HCT116 (cell line): ENCODE results near the gene RTN1.

ENCODE experiments used
- CTCF ChIP-seq, 3 experiments: fragments of 200-600 bp in 1 of 3; sonication (generic) in 1 of 3; IDR thresholded peaks in 2 of 3; conservative IDR thresholded peaks in 1 of 3; 2 replicates each; pipeline ENCODE4 v1.5.1; 2012 to 2017; ENCODE audit warnings: low read depth in 2 of 3, low read length in 2 of 3, antibody characterized with exemption in 1 of 3, borderline replicate concordance in 1 of 3, control low read depth in 1 of 3, mild to moderate bottlenecking in 1 of 3, mixed read lengths in 1 of 3, mixed run types in 1 of 3, moderate library complexity in 1 of 3; ENCODE audit not compliant: insufficient read depth in 1 of 3
- EGR1 ChIP-seq: IDR thresholded peaks from 2 replicates; pipeline ENCODE4 v1.6.1; 2012; ENCODE audit warnings: low read depth
- EZH2 ChIP-seq: fragments of 200-600 bp; sonication (generic); IDR thresholded peaks from 2 replicates; pipeline ENCODE4 v1.6.1; 2017; ENCODE audit warnings: antibody characterized with exemption, mixed run types
- POLR2A ChIP-seq: IDR thresholded peaks from 2 replicates; pipeline ENCODE4 v1.7.0; 2011; ENCODE audit warnings: borderline replicate concordance; ENCODE audit not compliant: insufficient read depth, insufficient read length; ENCODE audit errors: extremely low read depth
- POLR2AphosphoS5 ChIP-seq: IDR thresholded peaks from 2 replicates; pipeline ENCODE4 v1.6.1; 2011; ENCODE audit warnings: mild to moderate bottlenecking, low read depth, low read length, moderate library complexity
- SIN3A ChIP-seq: IDR thresholded peaks from 2 replicates; pipeline ENCODE4 v1.6.1; 2012; ENCODE audit warnings: low read depth
- SP1 ChIP-seq: IDR thresholded peaks from 2 replicates; pipeline ENCODE4 v1.6.1; 2012; ENCODE audit warnings: low read depth
- SRF ChIP-seq: IDR thresholded peaks from 2 replicates; pipeline ENCODE4 v1.6.1; 2012; ENCODE audit warnings: low read depth
- TCF7L2 ChIP-seq: IDR thresholded peaks from 2 replicates; pipeline ENCODE4 v1.7.0; 2011; ENCODE audit warnings: borderline replicate concordance, inconsistent platforms; ENCODE audit not compliant: insufficient read depth, insufficient read length; ENCODE audit errors: extremely low read depth
- ZNF274 ChIP-seq: fragments of 200-500 bp; sonication (Bioruptor generic); IDR thresholded peaks from 2 replicates; pipeline ENCODE4 v1.6.1; 2014; ENCODE audit warnings: mild to moderate bottlenecking, low read depth, low read length, inconsistent platforms
- TF ChIP-seq, protein P1 (sequence below): IDR thresholded peaks from 2 replicates; pipeline ENCODE4 v1.6.1; 2012; ENCODE audit warnings: low read depth

DNA sequence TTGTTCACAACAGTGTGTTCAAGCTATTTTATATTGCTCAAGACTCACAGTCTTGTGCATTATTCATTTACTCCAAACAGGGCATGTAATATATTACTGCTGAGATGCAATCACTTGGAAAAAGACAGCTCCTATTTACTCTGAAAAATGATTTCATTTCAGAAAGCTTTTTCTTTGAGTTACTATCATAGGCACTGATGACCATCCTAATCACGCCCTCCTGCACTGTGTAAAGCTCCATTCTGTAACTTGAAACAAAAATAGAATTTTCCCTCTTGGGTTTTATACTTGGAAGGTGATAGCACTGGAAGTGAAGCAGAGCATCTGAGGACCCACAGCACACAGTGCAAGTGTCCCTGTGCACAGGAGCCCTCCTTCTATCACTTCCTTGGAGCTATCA is 55.6 kb downstream of the RTN1 start:
- TF ChIP-seq, protein P1, sequence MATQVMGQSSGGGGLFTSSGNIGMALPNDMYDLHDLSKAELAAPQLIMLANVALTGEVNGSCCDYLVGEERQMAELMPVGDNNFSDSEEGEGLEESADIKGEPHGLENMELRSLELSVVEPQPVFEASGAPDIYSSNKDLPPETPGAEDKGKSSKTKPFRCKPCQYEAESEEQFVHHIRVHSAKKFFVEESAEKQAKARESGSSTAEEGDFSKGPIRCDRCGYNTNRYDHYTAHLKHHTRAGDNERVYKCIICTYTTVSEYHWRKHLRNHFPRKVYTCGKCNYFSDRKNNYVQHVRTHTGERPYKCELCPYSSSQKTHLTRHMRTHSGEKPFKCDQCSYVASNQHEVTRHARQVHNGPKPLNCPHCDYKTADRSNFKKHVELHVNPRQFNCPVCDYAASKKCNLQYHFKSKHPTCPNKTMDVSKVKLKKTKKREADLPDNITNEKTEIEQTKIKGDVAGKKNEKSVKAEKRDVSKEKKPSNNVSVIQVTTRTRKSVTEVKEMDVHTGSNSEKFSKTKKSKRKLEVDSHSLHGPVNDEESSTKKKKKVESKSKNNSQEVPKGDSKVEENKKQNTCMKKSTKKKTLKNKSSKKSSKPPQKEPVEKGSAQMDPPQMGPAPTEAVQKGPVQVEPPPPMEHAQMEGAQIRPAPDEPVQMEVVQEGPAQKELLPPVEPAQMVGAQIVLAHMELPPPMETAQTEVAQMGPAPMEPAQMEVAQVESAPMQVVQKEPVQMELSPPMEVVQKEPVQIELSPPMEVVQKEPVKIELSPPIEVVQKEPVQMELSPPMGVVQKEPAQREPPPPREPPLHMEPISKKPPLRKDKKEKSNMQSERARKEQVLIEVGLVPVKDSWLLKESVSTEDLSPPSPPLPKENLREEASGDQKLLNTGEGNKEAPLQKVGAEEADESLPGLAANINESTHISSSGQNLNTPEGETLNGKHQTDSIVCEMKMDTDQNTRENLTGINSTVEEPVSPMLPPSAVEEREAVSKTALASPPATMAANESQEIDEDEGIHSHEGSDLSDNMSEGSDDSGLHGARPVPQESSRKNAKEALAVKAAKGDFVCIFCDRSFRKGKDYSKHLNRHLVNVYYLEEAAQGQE, result no peak
- TF ChIP-seq EGR1, result no peak
- TF ChIP-seq TCF7L2, result no peak
- no peak for TF ChIP-seq POLR2AphosphoS5
- no peak for TF ChIP-seq CTCF (IDR thresholded peaks at IDR 0.05 in 2 of 3, conservative IDR thresholded peaks at IDR 0.05 in 1 of 3; ENCODE audit: borderline replicate concordance in 1 of 3, insufficient read depth in 1 of 3, low read depth in 2 of 3, low read length in 2 of 3)
- TF ChIP-seq POLR2A, result no peak
- TF ChIP-seq SRF, result no peak
- TF ChIP-seq SP1, result no peak
- TF ChIP-seq EZH2, result no peak
- TF ChIP-seq ZNF274, result no peak
- TF ChIP-seq SIN3A, result no peak
